HG03442 (cell line): Measurements from ENCODE around the gene ACVR1.

Experiments used
- ATAC-seq: cut with Tn5 transposase; IDR thresholded peaks from one replicate; pipeline ENCODE4 v1.9.1; 2021; ENCODE audit warnings: mild to moderate bottlenecking, moderate library complexity; ENCODE audit not compliant: unreplicated experiment

The ACVR1 gene

GRCh38 chr2:157803476-157803875 lies 72.7 kb downstream of the ACVR1 start:
- no peak for ATAC-seq

- ATAC-seq = no peak
These were observed 75.2 kb downstream of the ACVR1 start for GRCh38 chr2:157800838-157801495.

GRCh38 chr2:157793053-157793612 lies 83.0 kb downstream of the ACVR1 start:
- ATAC-seq = no peak

GRCh38 chr2:157792335-157793052 lies 83.6 kb downstream of the ACVR1 start:
- no peak for ATAC-seq

- no peak for ATAC-seq
These were observed 85.3 kb downstream of the ACVR1 start for GRCh38 chr2:157790780-157791179.

GRCh38 chr2:157789933-157790511 lies 86.1 kb downstream of the ACVR1 start:
- no peak for ATAC-seq

- ATAC-seq = no peak
These were observed 86.9 kb downstream of the ACVR1 start for GRCh38 chr2:157789256-157789655.

GRCh38 chr2:157788201-157788600 lies 87.9 kb downstream of the ACVR1 start:
- no peak for ATAC-seq

- no peak for ATAC-seq
These were observed 88.7 kb downstream of the ACVR1 start for GRCh38 chr2:157787364-157787938.

- no peak for ATAC-seq
These were observed 89.3 kb downstream of the ACVR1 start for GRCh38 chr2:157786663-157787363.

GRCh38 chr2:157785866-157786662 lies 90.1 kb downstream of the ACVR1 start:
- no peak for ATAC-seq

- ATAC-seq = no peak
These were observed 90.9 kb downstream of the ACVR1 start for GRCh38 chr2:157785200-157785599.

- no peak for ATAC-seq
These were observed 91.3 kb downstream of the ACVR1 start for GRCh38 chr2:157784823-157785175.

- no peak for ATAC-seq
These were observed 91.8 kb downstream of the ACVR1 start for GRCh38 chr2:157784169-157784822.

GRCh38 chr2:157783245-157783644 lies 92.9 kb downstream of the ACVR1 start:
- ATAC-seq = no peak

- no peak for ATAC-seq
These were observed 93.9 kb downstream of the ACVR1 start for GRCh38 chr2:157782057-157782845.

- ATAC-seq = no peak
These were observed 95.9 kb downstream of the ACVR1 start for GRCh38 chr2:157780211-157780610.

GRCh38 chr2:157779794-157780193 lies 96.3 kb downstream of the ACVR1 start:
- no peak for ATAC-seq

GRCh38 chr2:157777427-157777826 lies 98.7 kb downstream of the ACVR1 start:
- ATAC-seq = no peak
